Keratinocyte (primary cell): ENCODE measurements around the gene KDM8. TPM values are rescaled to one million over a fixed set of nuclear protein-coding genes. Genes with fewer than 3 reads are reported as not detected.
A peak's percentile ranks its signal among the peaks of the same experiment; 100 is the strongest.

Experiments
- DNase-seq: peaks from one replicate; pipeline ENCODE4 v3.0.0-alpha.2; 2011; ENCODE audit warnings: low read depth, missing footprints, low spot score
- FAIRE-seq: peaks from 2 replicates; lab custom pipeline; 2011; peaks lifted over from hg19 to GRCh38; lab: Jason Lieb, UNC
- H2AFZ ChIP-seq: 2 replicates; pipeline ENCODE4 v1.6.0; 2012; ENCODE audit warnings: low read length, control low read depth, inconsistent platforms; ENCODE audit not compliant: control insufficient read depth
- H3K27ac ChIP-seq: 2 replicates; pipeline ENCODE4 v1.5.1; 2011; ENCODE audit warnings: low read length; ENCODE audit not compliant: control insufficient read depth, insufficient read depth
- H3K27me3 ChIP-seq: 3 replicates; pipeline ENCODE4 v1.6.0; 2011; ENCODE audit warnings: low read length; ENCODE audit not compliant: control insufficient read depth, insufficient read depth; ENCODE audit errors: extremely low read depth
- H3K36me3 ChIP-seq, 2 experiments: 2 replicates in 1 of 2; 3 replicates in 1 of 2; pipeline ENCODE4 v1.5.1; 2011; ENCODE audit warnings: low read length in 2 of 2, mild to moderate bottlenecking in 1 of 2; ENCODE audit not compliant: control insufficient read depth in 2 of 2, insufficient read depth in 2 of 2; ENCODE audit errors: extremely low read depth in 1 of 2
- H3K4me1 ChIP-seq: 3 replicates; pipeline ENCODE4 v1.5.1; 2011; ENCODE audit warnings: low read length; ENCODE audit not compliant: control insufficient read depth, insufficient read depth; ENCODE audit errors: extremely low read depth
- H3K4me2 ChIP-seq: 3 replicates; pipeline ENCODE4 v1.6.0; 2011; ENCODE audit warnings: low read depth, low read length; ENCODE audit not compliant: control insufficient read depth, insufficient read depth; ENCODE audit errors: extremely low read depth
- H3K4me3 ChIP-seq, 3 experiments: fragments of 200-600 bp in 1 of 3; sonication (generic) in 1 of 3; 2 replicates in 2 of 3; 3 replicates in 1 of 3; pipeline ENCODE4 v1.5.1; 2011 to 2016; ENCODE audit warnings: low read length in 3 of 3, mild to moderate bottlenecking in 3 of 3, control low read depth in 2 of 3, inconsistent platforms in 1 of 3, low read depth in 1 of 3, mixed read lengths in 1 of 3, mixed run types in 1 of 3, moderate library complexity in 1 of 3; ENCODE audit not compliant: control insufficient read depth in 2 of 3, insufficient read depth in 2 of 3; ENCODE audit errors: extremely low read depth in 1 of 3
- H3K79me2 ChIP-seq: 2 replicates; pipeline ENCODE4 v1.6.0; 2012; ENCODE audit warnings: low read length; ENCODE audit not compliant: control insufficient read depth, insufficient read depth
- H3K9ac ChIP-seq: 3 replicates; pipeline ENCODE4 v1.6.0; 2011; ENCODE audit warnings: low read length; ENCODE audit not compliant: control insufficient read depth, insufficient read depth; ENCODE audit errors: extremely low read depth
- H3K9me1 ChIP-seq: 3 replicates; pipeline ENCODE4 v1.6.0; 2011; ENCODE audit warnings: low read length; ENCODE audit not compliant: control insufficient read depth, insufficient read depth; ENCODE audit errors: extremely low read depth
- H3K9me3 ChIP-seq: 2 replicates; pipeline ENCODE4 v1.5.1; 2012; ENCODE audit warnings: low read depth, low read length; ENCODE audit not compliant: control insufficient read depth
- H4K20me1 ChIP-seq: 3 replicates; pipeline ENCODE4 v1.6.0; 2011; ENCODE audit warnings: low read length; ENCODE audit not compliant: control insufficient read depth, insufficient read depth; ENCODE audit errors: extremely low read depth
- CTCF ChIP-seq, 3 experiments: IDR thresholded peaks in 1 of 3; conservative IDR thresholded peaks in 1 of 3; optimal IDR thresholded peaks in 1 of 3; 2 replicates in 2 of 3; 3 replicates in 1 of 3; pipeline versions ENCODE3 to v1.5.1; 2011; ENCODE audit warnings: low read length in 3 of 3, mild to moderate bottlenecking in 3 of 3, moderate library complexity in 2 of 3, control low read depth in 1 of 3, inconsistent platforms in 1 of 3; ENCODE audit not compliant: insufficient read depth in 2 of 3; ENCODE audit errors: extremely low read depth in 1 of 3
- EZH2 ChIP-seq: IDR thresholded peaks from one replicate; pipeline ENCODE4 v1.6.1; 2012; ENCODE audit warnings: inconsistent platforms, mild to moderate bottlenecking, low read length, moderate library complexity
- dilution Hi-C: fragments of 300-500 bp; cut with MboI; formaldehyde crosslinking; loops from one replicate; pipeline ENCODE4 v1.7.0; 2020; ENCODE audit warnings: low sequenced_read_pairs; ENCODE audit not compliant: extremely low pct_ligation_motif_present
- polyA plus RNA-seq, 5 experiments: library from polyadenylated mRNA; depleted of rRNA in 3 of 5; stranded (reverse) in 3 of 5; stranded (forward) in 1 of 5; unstranded in 1 of 5; fragments of >200 nt; gene quantifications; 1 replicate in 1 of 5; 2 replicates in 3 of 5; 3 replicates in 1 of 5; pipeline versions ENCODE4 v1.2.1 to v1.2.3, GENCODE V29; 2011 to 2012; ENCODE audit warnings: missing spikeins in 2 of 5, low read depth in 1 of 5, low replicate concordance in 1 of 5

KDM8 gene
- polyA plus RNA-seq, 1 donor (not counting 4 experiments of a cell fraction or from before 2014, with no cell fraction given), result 1.5 TPM

- Histone ChIP-seq H3K4me3 (no peak overlapping the region), H3K27ac (no peak overlapping the region), H3K9me1 (no peaks in the 10 kb centered on the region), H2AFZ (no peak overlapping the region), H3K36me3 (no peaks in the 10 kb centered on the region), H3K4me2 (peak overlapping the region; percentile 11), H3K9me3 (no peaks in the 10 kb centered on the region), H3K27me3 (no peaks in the 10 kb centered on the region), H3K79me2 (no peaks in the 10 kb centered on the region), H3K4me1 (peaks cover 17% of the 10 kb centered on the region), H3K9ac (no peak overlapping the region), H4K20me1 (no peaks in the 10 kb centered on the region)
- DNase-seq (peak; percentile 53), FAIRE-seq (peak; percentile 92)
- dilution Hi-C loops, result no loop called here
- TF ChIP-seq CTCF (optimal IDR thresholded peaks at IDR 0.05 in 1 of 3, IDR thresholded peaks at IDR 0.05 in 1 of 3, conservative IDR thresholded peaks at IDR 0.05 in 1 of 3; ENCODE audit: extremely low read depth in 1 of 3, insufficient read depth in 2 of 3, low read length in 3 of 3), result no peak
- no peak for TF ChIP-seq EZH2
These were observed 28.5 kb upstream of the KDM8 start for GRCh38 chr16:27174798-27175197.

GRCh38 chr16:27175888-27176287 lies 27.4 kb upstream of the KDM8 start:
- no peaks in the 10 kb centered on the region for H3K27me3 ChIP-seq
- H2AFZ ChIP-seq, result no peak overlapping the region
- no peaks in the 10 kb centered on the region for H3K79me2 ChIP-seq
- H4K20me1 ChIP-seq, result no peaks in the 10 kb centered on the region
- no peak overlapping the region for H3K9ac ChIP-seq
- H3K4me1 ChIP-seq, result peaks cover 17% of the 10 kb centered on the region
- TF ChIP-seq CTCF (optimal IDR thresholded peaks at IDR 0.05 in 1 of 3, IDR thresholded peaks at IDR 0.05 in 1 of 3, conservative IDR thresholded peaks at IDR 0.05 in 1 of 3; ENCODE audit: extremely low read depth in 1 of 3, insufficient read depth in 2 of 3, low read length in 3 of 3) (no peak), EZH2 (no peak)
- no peak overlapping the region for H3K27ac ChIP-seq
- DNase-seq (no peak), FAIRE-seq (no peak)
- no peak overlapping the region for H3K4me2 ChIP-seq
- no peak overlapping the region for H3K4me3 ChIP-seq
- H3K36me3 ChIP-seq, result no peaks in the 10 kb centered on the region
- H3K9me1 ChIP-seq, result no peaks in the 10 kb centered on the region
- H3K9me3 ChIP-seq, result no peaks in the 10 kb centered on the region
- dilution Hi-C loops, result no loop called here
